Panc1 (cell line): ENCODE results near the gene GLT1D1.

Source experiments
- POLR2AphosphoS5 ChIP-seq: IDR thresholded peaks from 2 replicates; pipeline ENCODE4 v1.6.1; 2012; ENCODE audit warnings: mild to moderate bottlenecking, low read depth, low read length, moderate library complexity
- TF ChIP-seq, protein P1 (sequence below): fragments of 450-650 bp; IDR thresholded peaks from 2 replicates; pipeline ENCODE4 v1.5.1; 2017; ENCODE audit warnings: mild to moderate bottlenecking
- TF ChIP-seq, protein P2 (sequence below), 2 experiments: IDR thresholded peaks; 2 replicates each; pipeline ENCODE4 v1.6.1; 2011 to 2012; ENCODE audit warnings: low read depth in 2 of 2, control low read depth in 1 of 2, low read length in 1 of 2, mild to moderate bottlenecking in 1 of 2, moderate library complexity in 1 of 2; ENCODE audit not compliant: insufficient read depth in 1 of 2

DNA sequence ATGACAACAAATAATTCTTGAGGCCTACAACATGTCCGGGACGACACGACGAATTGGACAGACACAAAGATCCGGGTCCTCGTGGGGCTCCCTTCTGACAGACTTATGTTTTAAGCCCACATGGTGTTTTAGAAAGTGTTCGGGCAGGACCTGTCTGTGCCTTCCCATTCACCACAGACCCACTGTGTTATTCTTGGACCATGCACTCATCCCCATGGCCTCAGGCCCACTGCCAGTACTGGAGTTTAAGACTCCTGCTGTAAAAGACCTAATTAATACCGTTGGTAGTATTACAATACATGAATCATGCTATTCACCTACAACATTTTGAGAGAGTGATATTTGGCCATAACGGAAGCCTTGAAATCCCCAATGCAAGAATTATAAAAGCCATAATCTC is 49.5 kb upstream of the GLT1D1 start:
- no peak for TF ChIP-seq POLR2AphosphoS5
- TF ChIP-seq, protein P1, sequence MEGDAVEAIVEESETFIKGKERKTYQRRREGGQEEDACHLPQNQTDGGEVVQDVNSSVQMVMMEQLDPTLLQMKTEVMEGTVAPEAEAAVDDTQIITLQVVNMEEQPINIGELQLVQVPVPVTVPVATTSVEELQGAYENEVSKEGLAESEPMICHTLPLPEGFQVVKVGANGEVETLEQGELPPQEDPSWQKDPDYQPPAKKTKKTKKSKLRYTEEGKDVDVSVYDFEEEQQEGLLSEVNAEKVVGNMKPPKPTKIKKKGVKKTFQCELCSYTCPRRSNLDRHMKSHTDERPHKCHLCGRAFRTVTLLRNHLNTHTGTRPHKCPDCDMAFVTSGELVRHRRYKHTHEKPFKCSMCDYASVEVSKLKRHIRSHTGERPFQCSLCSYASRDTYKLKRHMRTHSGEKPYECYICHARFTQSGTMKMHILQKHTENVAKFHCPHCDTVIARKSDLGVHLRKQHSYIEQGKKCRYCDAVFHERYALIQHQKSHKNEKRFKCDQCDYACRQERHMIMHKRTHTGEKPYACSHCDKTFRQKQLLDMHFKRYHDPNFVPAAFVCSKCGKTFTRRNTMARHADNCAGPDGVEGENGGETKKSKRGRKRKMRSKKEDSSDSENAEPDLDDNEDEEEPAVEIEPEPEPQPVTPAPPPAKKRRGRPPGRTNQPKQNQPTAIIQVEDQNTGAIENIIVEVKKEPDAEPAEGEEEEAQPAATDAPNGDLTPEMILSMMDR: no peak
- TF ChIP-seq, protein P2, sequence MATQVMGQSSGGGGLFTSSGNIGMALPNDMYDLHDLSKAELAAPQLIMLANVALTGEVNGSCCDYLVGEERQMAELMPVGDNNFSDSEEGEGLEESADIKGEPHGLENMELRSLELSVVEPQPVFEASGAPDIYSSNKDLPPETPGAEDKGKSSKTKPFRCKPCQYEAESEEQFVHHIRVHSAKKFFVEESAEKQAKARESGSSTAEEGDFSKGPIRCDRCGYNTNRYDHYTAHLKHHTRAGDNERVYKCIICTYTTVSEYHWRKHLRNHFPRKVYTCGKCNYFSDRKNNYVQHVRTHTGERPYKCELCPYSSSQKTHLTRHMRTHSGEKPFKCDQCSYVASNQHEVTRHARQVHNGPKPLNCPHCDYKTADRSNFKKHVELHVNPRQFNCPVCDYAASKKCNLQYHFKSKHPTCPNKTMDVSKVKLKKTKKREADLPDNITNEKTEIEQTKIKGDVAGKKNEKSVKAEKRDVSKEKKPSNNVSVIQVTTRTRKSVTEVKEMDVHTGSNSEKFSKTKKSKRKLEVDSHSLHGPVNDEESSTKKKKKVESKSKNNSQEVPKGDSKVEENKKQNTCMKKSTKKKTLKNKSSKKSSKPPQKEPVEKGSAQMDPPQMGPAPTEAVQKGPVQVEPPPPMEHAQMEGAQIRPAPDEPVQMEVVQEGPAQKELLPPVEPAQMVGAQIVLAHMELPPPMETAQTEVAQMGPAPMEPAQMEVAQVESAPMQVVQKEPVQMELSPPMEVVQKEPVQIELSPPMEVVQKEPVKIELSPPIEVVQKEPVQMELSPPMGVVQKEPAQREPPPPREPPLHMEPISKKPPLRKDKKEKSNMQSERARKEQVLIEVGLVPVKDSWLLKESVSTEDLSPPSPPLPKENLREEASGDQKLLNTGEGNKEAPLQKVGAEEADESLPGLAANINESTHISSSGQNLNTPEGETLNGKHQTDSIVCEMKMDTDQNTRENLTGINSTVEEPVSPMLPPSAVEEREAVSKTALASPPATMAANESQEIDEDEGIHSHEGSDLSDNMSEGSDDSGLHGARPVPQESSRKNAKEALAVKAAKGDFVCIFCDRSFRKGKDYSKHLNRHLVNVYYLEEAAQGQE (IDR thresholded peaks at IDR 0.05; ENCODE audit: insufficient read depth in 1 of 2, low read depth in 2 of 2, low read length in 1 of 2): no peak
